IPS DF 4.7 (cell line): Measurements from ENCODE around the gene PML.

Source experiments
- DNase-seq: peaks from one replicate; pipeline ENCODE4 v3.0.0-alpha.2; 2013; ENCODE audit warnings: low spot score; ENCODE audit errors: extremely low read depth

The PML gene

GRCh38 chr15:74007820-74008371 is 13.4 kb downstream of the PML start:
- DNase-seq = no peak

GRCh38 chr15:74008901-74009300 is 14.4 kb downstream of the PML start:
- no peak for DNase-seq

GRCh38 chr15:74010929-74011540 is 16.5 kb downstream of the PML start:
- DNase-seq = no peak

DNA sequence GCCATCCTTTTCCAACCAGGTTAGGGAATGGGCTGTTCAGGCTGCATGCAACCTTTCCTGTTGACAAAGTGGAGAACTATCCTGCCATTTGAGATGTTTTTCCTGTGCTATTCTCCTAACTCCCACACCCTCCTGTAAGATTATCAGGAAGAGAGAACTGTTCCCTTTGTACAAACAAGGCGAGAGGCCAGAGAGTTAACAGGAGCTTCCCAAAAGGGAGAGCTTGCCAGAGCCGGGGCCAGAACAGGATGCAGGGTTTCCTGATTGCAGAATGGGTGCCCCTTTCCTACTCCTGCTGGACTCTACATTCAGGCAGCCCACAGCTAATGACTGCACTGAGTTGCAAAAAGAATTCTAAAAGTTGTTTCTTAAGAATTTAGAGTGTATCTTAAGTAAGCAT is 17.1 kb downstream of the PML start:
- no peak for DNase-seq

DNA sequence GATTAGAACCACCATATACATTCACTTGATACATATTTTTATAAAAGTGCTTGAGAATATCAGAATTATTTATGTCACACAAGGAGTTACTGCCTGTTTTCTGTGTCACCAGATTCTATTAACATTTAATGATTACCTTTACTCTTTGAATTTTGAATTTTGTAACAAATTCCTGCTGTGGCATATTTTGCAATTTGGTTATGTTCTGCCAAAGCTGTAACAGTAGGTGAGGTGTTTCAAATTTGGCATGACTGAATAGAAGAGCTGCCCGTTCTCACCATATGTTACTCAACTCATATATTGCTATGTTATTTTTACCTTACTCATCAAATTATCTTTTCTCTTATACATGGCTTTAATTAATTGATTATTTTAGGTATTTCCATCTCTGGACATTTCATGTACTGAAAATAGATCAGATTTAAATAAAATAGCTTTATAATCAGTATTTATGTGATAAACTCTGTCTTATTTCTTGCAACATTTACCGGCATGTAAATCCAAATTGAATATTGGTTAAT is 18.9 kb downstream of the PML start:
- no peak for DNase-seq

DNA sequence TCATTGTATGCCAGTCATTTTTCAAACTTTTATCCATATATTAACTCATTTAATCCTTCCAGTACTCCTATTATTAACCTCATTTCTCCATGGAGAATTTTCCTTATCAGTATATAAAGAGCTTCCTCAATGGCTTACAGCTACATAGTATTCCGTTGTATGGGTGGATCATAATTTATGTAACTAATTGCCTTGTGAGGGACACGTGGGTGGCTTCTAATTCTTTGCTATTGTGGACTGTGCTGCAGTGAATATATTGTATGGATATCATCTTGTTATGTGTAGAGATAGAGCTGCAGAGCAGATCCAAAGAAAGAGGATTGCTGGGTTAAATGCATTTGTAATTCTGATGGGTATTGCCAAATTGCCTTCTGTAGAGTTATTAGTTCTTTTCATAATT is 25.2 kb downstream of the PML start:
- no peak for DNase-seq

GRCh38 chr15:74022706-74023470 is 28.4 kb downstream of the PML start:
- DNase-seq = no peak

GRCh38 chr15:74024687-74025086 is 30.2 kb downstream of the PML start:
- no peak for DNase-seq

GRCh38 chr15:74025436-74025835 is 30.9 kb downstream of the PML start:
- DNase-seq = no peak

GRCh38 chr15:74027688-74028087 is 33.2 kb downstream of the PML start:
- DNase-seq = no peak

DNA sequence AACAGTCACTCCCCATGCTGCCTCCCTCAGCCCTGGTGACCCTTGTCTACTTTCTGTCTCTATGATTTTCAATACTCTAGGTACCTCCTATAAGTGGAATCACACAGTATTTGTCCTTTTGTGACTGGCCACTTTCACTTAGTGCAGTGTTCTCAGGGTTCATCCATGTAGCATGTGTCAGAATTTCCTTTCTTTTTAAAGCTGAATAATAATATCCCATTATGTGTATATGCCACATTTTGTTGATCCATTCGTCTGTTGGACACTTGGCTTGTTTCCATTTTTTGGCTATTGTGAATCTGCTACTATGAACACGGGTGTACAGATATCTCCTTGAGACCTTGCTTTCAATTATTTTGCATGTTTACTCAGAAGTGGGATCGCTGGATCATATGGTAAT is 34.1 kb downstream of the PML start:
- DNase-seq = no peak

DNA sequence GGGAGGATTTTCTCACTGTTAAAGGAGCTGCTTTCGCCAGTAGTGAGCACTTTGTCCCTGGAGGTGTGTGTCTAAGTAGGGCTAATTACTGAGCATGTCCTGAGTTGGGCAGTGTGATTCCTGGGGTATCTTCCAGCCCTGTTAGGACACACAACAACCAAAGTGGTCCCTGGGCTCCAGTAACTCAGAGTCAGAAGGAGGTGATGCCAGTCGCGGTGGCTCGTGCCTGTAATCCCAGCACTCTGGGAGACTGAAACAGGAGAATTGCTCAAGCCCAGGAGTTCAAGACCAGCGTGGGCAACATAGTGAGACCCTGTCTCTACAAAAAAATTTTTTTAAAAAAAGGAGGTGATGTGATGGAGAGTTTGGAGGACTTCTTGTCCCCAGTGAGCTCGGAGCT is 37.5 kb downstream of the PML start:
- no peak for DNase-seq

DNA sequence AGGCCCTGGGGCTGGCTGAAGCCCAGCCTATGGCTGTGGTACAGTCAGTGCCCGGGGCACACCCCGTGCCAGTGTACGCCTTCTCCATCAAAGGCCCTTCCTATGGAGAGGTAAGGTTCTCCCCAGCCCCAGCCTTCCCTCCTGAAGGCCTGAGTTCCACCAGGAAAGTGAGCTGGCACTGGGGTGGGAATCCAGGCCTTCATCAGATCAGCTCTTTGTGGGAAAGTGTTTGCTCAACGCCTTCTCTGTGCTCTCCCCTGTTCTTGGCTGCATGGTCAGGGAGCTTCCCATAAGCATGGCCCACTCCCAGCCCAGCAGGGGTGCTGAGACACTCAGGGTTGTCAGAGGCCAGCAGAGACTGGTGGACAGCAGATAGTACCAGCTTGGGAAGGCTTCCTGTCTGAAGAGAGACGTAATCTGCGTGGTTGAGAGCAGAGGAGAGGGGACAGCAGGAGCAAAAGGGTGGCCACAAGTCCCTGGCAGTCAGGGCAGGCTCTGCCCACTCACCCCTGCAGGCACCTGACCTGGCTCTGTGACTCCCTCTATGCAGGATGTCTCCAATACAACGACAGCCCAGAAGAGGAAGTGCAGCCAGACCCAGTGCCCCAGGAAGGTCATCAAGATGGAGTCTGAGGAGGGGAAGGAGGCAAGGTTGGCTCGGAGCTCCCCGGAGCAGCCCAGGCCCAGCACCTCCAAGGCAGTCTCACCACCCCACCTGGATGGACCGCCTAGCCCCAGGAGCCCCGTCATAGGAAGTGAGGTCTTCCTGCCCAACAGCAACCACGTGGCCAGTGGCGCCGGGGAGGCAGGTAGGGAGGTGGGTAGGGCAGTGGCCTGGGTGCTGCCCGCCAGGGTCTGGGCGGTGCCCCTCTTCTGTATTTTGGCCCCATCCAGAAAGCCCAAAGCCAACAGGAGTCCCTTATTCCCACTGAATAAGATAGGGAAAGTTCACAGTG is 38.4 kb downstream of the PML start:
- DNase-seq = no peak

DNA sequence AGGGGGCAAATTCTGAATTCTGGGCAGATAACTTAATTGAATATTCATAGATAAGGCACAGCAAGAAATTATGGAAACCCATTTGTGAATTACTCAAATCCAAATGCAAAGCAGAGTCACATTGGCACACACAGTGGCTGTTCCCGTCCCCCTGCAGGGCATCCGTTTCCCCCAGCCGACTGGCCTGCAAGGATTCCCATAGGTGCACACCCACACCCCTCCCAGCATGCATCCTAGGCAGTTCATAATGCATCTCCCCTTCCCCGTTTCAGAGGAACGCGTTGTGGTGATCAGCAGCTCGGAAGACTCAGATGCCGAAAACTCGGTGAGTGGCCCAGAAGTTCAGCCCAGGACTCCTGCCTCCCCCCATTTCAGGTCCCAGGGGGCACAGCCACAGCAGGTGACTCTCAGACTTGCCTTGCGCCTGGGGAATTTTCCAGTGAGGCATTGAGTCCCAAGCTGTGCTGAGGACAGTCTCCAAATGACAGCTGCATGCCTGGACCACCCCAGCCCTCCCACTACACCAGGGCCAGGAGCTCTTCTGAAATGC is 39.8 kb downstream of the PML start:
- DNase-seq = no peak

- no peak for DNase-seq
These were observed 40.9 kb downstream of the PML start for GRCh38 chr15:74035121-74036017.

GRCh38 chr15:74036271-74037170 is 42.0 kb downstream of the PML start:
- peak; percentile 38 for DNase-seq

- no peak for DNase-seq
These were observed 42.9 kb downstream of the PML start for GRCh38 chr15:74037171-74038117.
